Putamen (tissue), 1 donor: ENCODE results near the gene TXNRD1.
"Not testable (repeated sequence)": the region's sequence is repeated elsewhere in the genome, so short reads cannot be mapped to it uniquely, and the experiment has no call there.

ENCODE experiments used
- DNase-seq: peaks from one replicate; pipeline ENCODE4 v3.0.0-alpha.2; 2016; ENCODE audit warnings: low spot score

TXNRD1 gene

DNA sequence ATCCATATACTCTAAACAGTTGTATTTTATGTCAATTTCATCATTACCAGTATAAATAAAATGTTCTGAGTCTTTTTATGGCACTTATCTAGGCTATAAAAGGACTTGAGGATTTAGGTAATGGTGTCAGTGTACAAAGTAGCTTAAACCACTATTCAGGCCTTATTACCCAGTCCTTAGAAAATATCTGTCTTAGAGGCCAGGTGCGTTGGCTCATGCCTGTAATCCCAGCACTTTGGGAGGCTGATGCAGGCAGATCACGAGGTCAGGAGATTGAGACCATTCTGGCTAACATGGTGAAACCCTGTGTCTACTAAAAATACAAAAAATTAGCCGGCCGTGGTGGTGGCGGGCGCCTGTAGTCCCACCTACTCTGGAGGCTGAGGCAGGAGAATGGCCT is 112.7 kb downstream of the TXNRD1 start:
- not testable (repeated sequence) for DNase-seq

DNA sequence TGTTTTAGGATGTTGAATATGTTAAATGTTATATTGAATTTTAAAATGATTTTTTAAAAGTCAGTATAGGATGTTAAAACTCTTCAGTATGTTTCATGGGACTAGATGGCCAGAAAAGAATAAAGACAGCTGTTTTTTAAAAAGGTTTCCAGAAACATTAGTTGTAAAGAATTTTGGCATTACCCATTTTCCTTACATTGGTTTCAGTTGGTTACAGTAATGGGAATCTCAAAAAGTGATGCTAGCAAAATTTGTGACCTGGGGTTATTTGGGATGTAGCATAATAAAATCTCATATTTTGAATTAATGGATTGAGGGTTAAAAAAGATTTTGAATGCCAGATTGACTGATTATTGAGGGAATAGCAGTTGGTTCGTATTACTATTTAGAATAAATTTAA is 113.2 kb downstream of the TXNRD1 start:
- no peak for DNase-seq

DNA sequence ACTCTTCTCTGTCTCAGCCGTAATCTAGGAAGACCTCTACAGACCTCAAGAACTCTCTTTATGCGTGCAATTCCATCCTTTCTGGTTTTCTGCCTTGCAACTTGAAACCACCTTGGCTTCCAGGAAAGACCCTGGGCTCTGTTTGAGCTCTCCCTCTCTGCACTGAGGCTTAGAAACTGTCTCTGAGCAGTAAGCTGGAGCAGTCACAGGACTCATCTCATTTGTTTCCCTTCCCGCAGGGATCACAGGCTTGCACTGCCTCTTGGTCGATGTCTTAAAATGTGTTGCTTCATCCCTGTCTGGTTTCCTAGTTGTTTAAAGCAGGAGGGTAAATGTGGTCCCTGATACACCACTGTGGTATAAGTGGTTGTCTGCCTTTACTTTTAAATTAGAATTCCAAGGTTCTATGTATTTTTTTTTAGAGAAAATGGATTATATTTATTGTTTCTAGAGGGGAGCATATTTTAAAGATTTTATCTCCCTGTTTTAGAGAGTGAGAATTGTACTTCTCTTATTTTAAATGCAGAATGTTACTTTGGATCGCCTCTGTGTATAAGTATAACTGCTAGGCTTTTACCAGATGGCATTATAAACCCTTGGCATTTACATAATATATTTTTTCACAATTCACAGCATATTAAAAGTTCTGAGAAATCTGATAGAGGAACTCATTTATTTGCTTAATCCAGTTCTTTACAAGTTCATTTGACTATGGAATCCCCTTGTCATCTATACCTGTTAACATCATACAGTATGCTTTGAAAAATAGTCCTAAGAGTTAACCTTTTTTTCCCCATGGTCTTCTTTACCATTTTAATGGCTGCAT is 114.3 kb downstream of the TXNRD1 start:
- no peak for DNase-seq

DNA sequence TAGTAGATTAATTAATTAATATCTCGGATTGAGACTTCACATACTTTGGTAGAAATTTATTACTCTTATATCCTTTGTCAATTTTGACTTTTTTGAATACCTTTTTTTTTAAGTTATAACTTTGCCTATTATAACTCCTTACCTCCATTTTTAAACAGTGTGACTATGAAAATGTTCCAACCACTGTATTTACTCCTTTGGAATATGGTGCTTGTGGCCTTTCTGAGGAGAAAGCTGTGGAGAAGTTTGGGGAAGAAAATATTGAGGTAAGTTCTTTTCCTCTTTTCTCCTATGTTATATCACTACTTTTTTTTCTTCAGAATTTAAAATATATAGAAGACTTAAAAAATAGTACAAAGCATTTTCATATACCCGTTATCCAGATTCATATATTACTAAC is 115.8 kb downstream of the TXNRD1 start:
- no peak for DNase-seq

DNA sequence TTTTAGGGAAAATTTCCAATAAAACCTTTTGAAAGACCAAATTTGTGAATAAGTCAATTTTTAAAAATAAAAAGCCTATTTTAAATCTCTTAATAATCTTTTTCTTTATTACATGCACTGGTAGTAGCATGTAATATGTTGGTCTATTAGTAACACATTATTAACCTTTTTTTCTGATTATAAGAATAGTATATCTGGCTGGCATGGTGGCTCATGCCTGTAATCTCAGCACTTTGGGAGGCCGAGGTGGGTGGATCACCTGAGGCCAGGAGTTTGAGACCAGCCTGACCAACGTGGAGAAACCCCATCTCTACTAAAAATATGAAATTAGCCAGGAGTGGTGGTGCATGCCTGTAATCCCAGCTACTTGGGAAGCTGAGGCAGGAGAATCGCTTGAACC is 116.7 kb downstream of the TXNRD1 start:
- DNase-seq: not testable (repeated sequence)

DNA sequence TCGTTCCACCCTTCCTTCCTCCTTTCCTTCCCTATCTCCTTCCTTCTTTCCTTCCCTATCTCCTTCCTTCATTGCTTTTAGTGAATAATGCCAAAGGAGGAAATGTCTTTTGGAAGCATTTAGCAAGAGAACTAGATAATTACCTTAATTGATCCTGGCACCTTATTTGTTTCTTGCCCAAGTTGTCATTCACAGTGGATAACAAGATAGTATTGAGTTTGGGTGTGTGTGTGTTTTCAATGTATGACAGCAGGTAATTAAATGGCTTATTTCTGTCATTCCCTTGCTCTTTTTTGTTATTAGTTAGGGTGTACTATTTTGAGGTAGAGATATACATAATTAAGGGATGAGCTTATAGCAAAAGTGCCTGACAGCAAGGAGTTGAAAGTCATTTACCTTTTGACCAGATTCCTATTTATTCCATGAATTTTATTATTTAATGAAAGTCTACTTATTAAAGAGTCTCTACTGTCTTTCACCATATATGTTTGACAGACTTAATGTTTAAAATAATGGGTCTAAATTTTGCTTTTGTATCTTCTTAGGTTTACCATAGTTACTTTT is 118.2 kb downstream of the TXNRD1 start:
- no peak for DNase-seq

DNA sequence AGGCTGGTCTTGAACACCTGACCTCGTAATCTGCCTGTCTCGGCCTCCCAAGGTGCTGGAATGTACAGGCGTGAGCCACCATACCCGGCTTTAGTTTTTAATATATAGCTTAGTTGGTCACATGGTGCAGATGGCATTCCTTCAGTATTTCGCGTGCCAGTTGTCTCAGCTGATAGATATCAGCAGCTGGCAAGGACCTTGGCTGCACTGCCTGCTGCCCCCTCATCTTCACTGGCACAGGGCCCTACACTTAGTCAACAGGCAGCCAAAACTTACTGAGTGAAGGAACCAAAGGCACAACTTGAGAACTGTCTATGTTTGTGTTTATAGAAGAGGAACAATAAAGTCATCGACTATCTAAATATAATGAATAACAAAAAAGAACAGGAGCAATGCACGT is 119.0 kb downstream of the TXNRD1 start:
- DNase-seq: no peak

DNA sequence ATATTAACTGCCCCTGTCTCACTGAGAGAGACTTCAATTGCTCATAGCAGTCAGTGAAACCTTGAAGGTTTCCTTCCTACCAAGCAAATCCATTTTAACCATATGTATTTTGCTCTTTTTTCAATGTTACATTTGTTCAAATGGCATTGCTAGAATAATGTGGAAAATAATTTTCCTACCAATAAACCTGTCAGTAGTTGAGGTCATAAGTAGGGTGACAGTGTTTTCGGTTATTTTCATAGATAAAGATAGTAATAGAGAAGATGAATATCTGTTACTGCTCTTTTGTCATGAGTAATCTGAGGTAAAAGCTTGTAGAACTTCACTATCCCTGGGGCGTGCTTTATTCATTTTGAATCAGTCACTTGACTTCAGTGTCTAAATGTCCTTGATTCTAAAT is 120.5 kb downstream of the TXNRD1 start:
- no peak for DNase-seq

DNA sequence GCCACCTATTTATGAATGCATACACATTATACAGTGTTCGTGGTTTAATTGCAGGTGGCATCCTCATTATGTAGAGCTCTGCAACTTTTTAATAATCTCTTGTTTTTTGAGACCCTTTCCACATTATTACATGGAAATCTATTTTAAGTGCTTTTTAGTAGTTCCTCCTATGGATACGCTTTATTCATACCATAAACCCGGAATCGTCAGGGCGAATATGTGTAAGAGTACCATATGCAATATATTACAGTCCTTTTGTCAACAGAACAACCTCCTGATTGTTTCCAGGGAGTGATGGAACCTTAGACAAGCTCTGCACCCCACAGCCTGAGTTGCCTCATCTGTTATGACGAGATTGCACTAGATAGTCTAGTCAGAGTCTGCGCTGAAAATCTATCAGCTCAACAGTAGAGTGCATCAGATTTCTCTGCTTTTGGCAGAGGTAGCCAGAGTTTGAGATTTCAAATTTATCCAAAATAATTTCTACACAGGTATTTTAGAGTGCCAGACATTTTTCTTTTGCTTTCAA is 121.5 kb downstream of the TXNRD1 start:
- no peak for DNase-seq

DNA sequence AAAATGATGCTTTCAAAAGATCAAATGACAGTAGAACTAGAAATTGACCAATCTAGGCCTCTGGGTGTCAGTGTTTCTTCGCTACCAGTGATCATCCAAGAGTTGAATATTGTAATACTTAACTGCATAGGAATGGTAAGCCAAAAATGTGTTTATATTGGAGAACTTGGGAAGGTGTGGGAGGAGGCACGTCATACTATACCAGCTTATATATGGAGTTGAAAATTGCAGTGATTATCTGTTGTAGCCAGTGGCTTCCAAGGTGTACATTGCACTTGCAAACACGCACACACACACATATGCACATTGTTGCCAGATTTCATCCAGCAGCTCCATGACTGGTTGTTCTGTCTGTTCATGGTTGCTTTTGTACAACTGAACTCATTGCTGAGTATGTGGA is 124.1 kb downstream of the TXNRD1 start:
- peak; percentile 22 for DNase-seq

DNA sequence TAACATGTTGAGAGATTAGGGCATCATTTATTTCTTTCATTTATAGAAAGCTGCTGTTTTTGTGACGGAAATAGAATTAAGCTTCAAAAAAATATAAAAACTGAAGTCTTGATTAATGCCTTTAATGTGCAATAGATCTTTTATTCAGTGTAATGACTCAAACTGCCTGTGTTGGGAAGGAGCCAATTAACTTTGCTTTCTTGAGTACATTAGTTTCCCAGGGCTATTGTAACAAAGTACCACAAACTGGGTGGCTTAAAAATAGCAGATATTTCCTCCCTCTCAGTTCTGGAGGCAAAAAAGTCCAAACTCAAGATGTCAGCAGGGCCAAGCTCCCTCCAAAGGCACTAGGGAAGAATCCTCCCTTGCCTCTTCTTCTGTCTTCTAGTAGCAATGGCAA is 124.6 kb downstream of the TXNRD1 start:
- DNase-seq: no peak

DNA sequence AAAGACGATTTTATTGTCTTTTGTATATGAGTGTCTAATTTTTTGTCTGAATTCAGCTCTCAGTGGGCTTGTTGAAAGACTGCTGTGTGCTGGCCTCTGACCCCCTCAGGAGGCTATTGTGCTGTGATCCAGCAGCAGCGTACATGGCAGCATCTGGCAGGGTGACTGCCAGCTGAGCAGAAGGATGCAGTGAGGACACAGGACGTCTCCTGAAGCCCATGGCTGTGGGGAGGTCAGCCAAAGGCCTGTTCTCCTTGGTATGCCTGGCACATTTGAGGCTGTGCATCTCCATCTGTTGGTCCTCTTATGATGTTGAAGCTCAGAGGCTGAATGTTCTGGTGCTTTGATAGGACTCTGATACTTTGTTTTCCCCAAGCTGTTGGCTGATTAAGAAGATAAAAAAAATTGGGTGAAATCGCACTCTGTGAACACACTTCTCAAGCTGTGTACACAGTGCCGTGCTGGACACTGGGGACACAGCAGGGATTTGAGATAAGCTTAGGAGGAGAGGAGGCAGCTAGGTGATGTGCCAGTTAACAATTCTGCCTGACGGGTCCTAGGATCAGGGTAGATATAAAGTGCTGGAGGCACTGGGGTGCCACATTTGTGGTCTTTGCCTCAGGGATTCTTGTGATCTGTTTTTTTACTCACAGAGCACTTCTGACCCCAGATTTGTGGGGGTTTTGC is 125.5 kb downstream of the TXNRD1 start:
- peak; percentile 52 for DNase-seq

DNA sequence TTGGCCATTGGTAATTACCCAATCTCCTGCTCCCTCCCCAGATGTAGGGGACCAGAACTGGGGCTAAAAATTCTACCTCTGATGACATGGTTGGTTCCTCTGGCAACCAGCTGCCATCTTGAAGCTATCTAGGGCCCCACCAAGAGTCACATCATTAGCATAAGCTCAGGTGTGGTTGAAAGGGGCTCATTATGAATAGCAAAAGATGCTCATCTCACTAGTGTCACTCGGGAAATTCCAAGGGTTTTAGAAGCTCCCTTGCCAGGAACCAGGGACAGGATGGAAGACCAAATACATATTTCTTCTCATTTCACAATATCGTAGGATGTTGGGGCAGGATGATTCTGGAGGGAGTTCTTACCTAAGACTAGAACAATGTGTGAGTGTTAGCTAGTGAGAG is 126.6 kb downstream of the TXNRD1 start:
- DNase-seq: no peak

DNA sequence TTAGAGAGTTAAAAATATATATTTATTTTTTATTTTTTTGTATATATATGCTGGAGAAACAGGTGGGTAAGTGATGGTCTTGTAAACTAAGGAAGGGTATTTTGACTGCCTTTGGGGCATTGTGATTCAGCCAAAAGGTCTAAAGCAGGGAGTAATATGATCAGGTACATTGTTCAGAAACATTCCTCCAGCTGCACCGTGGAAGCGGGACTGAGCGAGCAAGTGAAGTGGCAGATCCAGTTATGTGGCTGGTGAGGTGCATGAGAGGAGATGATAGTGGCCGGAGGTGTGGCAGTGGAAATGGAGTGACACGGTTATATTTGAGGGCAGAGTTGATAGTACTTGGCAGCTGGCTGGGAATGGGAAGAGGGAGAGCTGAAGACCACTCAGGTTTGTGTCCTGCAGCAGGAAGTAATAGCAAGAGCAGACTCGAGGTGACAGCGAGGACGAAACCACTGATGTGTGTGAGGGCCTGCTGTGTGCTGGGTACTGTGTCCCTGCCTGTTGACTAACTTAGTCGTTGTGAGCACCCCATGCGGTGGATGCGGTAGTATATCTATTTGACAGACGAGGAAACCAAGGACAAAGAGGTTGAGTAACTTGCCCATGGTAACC is 127.2 kb downstream of the TXNRD1 start:
- no peak for DNase-seq

DNA sequence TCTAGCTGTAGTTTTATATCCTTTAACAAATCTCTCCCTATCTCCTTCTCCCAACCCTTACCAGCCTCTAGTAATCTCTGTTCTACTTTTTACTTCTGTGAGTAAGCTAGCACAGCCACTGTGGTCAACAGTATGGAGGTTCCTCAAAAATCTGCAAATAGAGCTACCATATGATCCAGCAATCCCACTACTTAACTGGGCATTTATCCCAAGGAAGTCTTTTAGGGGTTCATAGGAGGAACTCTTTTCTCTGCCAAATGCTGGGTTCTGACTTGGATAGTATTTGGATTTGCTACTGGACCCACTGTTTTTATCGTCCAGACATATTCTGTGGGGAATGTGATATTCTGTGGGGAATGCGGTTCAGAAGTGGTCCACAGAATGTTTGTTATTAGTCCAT is 129.1 kb downstream of the TXNRD1 start:
- DNase-seq: no peak

DNA sequence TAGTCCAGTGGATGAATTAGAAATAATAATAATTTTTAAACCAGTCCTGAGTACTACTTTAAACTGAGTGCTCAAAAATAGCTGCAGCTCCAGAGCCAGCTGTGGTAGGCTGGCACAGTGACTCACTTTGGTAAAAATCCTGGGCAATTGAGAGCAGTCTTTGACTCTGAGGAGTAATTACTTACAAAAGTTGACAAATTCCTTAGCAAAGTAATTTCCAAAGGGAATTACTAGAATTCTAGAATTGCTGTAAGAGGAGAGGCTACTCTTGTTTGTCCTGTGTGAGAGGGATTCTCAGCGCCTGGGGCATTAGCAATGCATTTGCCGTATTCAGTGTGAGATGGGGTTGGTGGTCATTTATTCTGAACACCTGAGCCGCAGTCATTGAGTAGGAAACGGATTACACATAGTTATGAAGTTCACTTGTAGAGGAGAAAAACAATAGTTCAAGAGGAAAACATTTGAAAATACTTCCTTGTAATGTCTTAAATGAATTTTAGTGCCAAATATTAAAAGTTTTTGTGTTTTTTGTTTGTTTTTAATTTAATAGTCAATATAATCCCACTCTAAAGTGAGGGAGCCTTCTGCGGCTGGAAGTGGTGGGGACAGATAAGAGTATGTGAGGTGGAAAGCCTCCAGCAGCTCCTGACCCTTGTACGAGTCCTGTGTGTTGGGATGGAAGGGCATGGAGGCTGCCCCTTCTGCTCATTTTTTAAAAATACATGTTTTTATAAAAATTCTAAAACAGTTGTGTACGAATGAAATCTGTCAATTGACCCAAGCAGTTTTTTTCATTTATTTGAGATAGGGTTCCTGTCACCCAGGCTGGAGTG is 129.9 kb downstream of the TXNRD1 start:
- no peak for DNase-seq

DNA sequence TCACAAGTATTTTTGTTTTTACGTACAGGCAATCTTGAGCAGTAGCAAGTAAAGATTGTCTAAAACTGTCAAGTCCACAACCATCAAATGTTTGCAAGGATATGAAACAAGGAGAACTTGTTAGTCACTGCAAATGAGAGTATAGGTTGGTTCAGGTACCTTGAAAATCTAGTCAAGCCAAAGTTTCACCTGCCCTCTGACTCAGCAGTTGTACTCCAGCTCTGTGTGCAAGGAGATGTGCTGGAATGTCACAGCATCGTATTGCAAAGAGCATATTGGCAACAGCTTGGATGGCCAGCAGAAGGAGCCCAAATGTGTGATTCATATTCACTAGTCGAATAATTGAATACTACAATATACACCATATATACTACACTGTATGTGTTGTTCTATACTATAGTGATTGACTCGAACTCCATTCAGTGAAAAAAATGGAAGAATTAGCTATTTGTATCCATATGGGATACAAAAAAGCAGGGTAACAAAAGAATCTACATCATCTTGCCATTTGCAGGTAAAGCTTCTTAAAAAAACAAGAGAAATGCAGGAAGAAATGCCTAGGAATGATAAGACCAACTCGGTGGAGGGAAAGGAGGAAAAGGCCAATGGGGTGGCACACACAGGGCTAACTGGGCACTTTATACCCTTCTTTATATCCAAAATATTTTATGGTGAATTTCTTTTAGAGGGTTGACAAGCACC is 131.9 kb downstream of the TXNRD1 start:
- no peak for DNase-seq

DNA sequence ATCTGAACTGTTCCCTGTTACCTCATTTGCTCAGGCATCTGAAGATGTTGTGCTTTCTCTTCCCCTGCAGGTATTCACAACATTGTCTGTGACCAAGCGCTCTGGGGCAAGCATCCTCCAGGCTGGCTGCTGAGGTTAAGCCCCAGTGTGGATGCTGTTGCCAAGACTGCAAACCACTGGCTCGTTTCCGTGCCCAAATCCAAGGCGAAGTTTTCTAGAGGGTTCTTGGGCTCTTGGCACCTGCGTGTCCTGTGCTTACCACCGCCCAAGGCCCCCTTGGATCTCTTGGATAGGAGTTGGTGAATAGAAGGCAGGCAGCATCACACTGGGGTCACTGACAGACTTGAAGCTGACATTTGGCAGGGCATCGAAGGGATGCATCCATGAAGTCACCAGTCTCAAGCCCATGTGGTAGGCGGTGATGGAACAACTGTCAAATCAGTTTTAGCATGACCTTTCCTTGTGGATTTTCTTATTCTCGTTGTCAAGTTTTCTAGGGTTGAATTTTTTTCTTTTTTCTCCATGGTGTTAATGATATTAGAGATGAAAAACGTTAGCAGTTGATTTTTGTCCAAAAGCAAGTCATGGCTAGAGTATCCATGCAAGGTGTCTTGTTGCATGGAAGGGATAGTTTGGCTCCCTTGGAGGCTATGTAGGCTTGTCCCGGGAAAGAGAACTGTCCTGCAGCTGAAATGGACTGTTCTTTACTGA is 132.9 kb downstream of the TXNRD1 start:
- DNase-seq: no peak

DNA sequence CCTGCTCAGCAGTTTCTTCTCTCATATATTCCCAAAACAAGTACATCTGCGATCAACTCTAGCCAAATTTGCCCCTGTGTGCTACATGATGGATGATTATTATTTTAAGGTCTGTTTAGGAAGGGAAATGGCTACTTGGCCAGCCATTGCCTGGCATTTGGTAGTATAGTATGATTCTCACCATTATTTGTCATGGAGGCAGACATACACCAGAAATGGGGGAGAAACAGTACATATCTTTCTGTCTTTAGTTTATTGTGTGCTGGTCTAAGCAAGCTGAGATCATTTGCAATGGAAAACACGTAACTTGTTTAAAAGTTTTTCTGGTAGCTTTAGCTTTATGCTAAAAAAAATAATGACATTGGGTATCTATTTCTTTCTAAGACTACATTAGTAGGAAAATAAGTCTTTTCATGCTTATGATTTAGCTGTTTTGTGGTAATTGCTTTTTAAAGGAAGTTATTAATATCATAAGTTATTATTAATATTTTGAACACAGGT is 133.5 kb downstream of the TXNRD1 start:
- DNase-seq: no peak
